ENCODE results near the gene SFXN3. TPM values are rescaled to one million over a fixed set of nuclear protein-coding genes. Genes with fewer than 3 reads are reported as not detected.

SFXN3 gene
- total and polyA plus RNA-seq, 2 donors, result 7.7 to 16.3 TPM

- H3K27me3 ChIP-seq (ENCODE audit: control insufficient read depth in 2 of 2, insufficient read depth in 1 of 2, low read length in 1 of 2), result peaks cover 59 to 80% of the 10 kb centered on the region in 2 donors
- H3K4me3 ChIP-seq (ENCODE audit: low read length in 2 of 2), result no peak overlapping the region
- H3K9me3 ChIP-seq (ENCODE audit: control insufficient read depth in 2 of 2, insufficient read depth in 1 of 2, low read length in 1 of 2), result no peaks in the 10 kb centered on the region
- H3K27ac ChIP-seq (ENCODE audit: low read depth in 1 of 2, low read length in 1 of 2), result no peak overlapping the region
- 50% methylated on average over 16 of the region's 16 CpGs for WGBS
- peaks cover 0 to 4% of the 10 kb centered on the region in 2 donors for H3K36me3 ChIP-seq (ENCODE audit: control insufficient read depth in 2 of 2, insufficient read depth in 2 of 2, low read length in 1 of 2)
- no peak for DNase-seq (ENCODE audit: low read depth in 6 of 9, low spot score in 9 of 9)
- H3K4me1 ChIP-seq (ENCODE audit: control insufficient read depth in 2 of 2, insufficient read depth in 2 of 2, low read length in 2 of 2), result peaks cover 12 to 22% of the 10 kb centered on the region in 2 donors
Measured at GRCh38 chr10:101047268-101047667, 16.2 kb downstream of the SFXN3 start.

GRCh38 chr10:101047961-101048892 lies 17.2 kb downstream of the SFXN3 start:
- H3K9me3 ChIP-seq (ENCODE audit: control insufficient read depth in 2 of 2, insufficient read depth in 1 of 2, low read length in 1 of 2), result no peaks in the 10 kb centered on the region
- 16% methylated on average over 62 of the region's 62 CpGs for WGBS
- H3K4me3 ChIP-seq (ENCODE audit: low read length in 2 of 2), result no peak overlapping the region
- no peak for DNase-seq (ENCODE audit: low read depth in 6 of 9, low spot score in 9 of 9)
- H3K27ac ChIP-seq (ENCODE audit: low read depth in 1 of 2, low read length in 1 of 2), result no peak overlapping the region
- H3K4me1 ChIP-seq (ENCODE audit: control insufficient read depth in 2 of 2, insufficient read depth in 2 of 2, low read length in 2 of 2), result peaks cover 7 to 14% of the 10 kb centered on the region in 2 donors
- H3K27me3 ChIP-seq (ENCODE audit: control insufficient read depth in 2 of 2, insufficient read depth in 1 of 2, low read length in 1 of 2), result peaks cover 57 to 75% of the 10 kb centered on the region in 2 donors
- H3K36me3 ChIP-seq (ENCODE audit: control insufficient read depth in 2 of 2, insufficient read depth in 2 of 2, low read length in 1 of 2), result peaks cover 0 to 4% of the 10 kb centered on the region in 2 donors

DNA sequence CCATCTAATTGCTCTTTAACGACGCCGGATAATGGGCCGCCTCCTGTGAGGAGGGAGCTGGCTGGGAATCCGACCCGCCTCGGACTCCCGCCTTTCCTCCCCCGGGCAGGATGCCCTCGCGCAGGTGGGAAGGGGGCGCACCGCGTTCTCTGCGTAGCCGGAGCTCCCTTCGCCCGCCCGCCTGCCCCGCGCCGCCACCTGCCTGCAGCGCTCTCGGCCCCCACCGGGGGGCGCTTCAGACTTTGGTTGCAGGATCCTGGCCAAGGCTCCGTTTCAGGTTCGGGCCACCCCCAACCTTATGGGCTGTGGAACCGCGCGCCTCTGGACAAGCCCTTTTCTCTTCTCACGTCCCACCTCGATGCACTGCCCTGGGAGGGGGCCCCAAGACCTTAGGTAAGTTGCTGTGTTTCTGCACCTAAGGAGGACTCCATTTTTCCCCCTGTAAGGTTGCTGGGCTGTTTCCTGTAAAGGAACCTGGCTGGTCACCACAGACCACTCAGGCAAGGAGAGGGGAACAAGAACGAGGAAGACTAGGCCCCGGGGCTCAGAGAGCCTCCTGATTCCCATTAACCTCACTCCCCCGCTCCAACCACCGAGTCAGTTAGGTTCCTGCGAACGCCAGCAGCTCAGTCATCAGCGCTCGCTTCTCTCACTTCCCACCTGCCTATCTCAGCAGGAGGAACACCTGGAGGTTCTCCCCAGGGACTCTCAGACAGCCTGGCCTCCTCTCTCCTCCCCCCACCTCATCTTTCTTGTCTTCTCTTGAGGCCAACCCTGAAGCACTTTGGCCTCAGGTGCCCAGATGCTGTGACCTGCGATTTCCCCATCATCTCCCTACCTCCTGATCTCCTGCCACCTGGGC lies 19.4 kb downstream of the SFXN3 start:
- 16% methylated on average over 42 of the region's 42 CpGs for WGBS
- peaks cover 43 to 54% of the 10 kb centered on the region in 2 donors for H3K27me3 ChIP-seq (ENCODE audit: control insufficient read depth in 2 of 2, insufficient read depth in 1 of 2, low read length in 1 of 2)
- no peak overlapping the region for H3K4me3 ChIP-seq (ENCODE audit: low read length in 2 of 2)
- peaks cover 4 to 10% of the 10 kb centered on the region in 2 donors for H3K4me1 ChIP-seq (ENCODE audit: control insufficient read depth in 2 of 2, insufficient read depth in 2 of 2, low read length in 2 of 2)
- no peak overlapping the region for H3K27ac ChIP-seq (ENCODE audit: low read depth in 1 of 2, low read length in 1 of 2)
- peak in 4 of 9 donors; percentile 61 to 81 (median 70) for DNase-seq (ENCODE audit: low read depth in 6 of 9, low spot score in 9 of 9)
- H3K9me3 ChIP-seq (ENCODE audit: control insufficient read depth in 2 of 2, insufficient read depth in 1 of 2, low read length in 1 of 2), result no peaks in the 10 kb centered on the region
- peaks cover 5 to 9% of the 10 kb centered on the region in 2 donors for H3K36me3 ChIP-seq (ENCODE audit: control insufficient read depth in 2 of 2, insufficient read depth in 2 of 2, low read length in 1 of 2)

DNA sequence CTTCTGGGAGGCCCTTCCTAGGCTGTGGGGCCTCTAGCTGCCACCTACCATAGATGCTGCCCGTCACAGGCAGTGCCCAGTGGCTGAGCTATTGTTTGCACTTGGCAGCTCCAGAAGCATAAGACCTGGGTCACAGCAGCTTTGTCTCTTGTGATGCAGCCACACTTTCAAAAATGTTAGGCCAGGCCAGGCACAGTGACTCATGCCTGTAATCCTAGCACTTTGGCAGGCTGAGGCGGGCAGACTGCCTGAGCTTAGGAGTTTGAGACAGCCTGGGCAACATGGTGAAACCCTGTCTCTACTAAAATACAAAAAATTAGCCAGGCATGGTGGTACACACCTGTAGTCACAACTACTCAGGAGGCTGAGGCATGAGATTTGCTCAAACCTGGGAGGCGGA lies 21.3 kb downstream of the SFXN3 start:
- H3K27me3 ChIP-seq (ENCODE audit: control insufficient read depth in 2 of 2, insufficient read depth in 1 of 2, low read length in 1 of 2), result peaks cover 33 to 36% of the 10 kb centered on the region in 2 donors
- DNase-seq (ENCODE audit: low read depth in 6 of 9, low spot score in 9 of 9), result no peak

DNA sequence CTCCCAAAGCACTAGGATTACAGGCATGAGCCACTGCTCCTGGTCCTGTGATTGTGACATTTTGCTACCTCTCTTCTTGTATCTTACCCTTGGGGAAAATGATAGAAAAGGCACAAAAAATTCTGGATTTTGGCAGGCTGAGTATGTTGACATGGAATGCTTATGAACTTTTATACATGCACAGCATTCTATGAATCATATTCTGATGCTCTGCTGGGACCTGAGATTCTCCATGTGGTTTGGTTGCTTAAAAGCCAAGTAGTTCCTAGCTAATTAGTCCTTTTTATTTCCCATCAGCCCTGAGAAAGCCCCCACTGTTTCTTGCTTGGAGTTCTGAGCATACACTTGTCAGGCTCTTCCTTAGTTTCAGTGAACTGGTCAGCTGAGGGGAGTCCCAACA lies 22.5 kb downstream of the SFXN3 start:
- Histone ChIP-seq H3K27ac (ENCODE audit: low read depth in 1 of 2, low read length in 1 of 2) (no peak overlapping the region), H3K27me3 (ENCODE audit: control insufficient read depth in 2 of 2, insufficient read depth in 1 of 2, low read length in 1 of 2) (peaks cover 21 to 24% of the 10 kb centered on the region in 2 donors), H3K36me3 (ENCODE audit: control insufficient read depth in 2 of 2, insufficient read depth in 2 of 2, low read length in 1 of 2) (peaks cover 6 to 10% of the 10 kb centered on the region in 2 donors), H3K4me1 (ENCODE audit: control insufficient read depth in 2 of 2, insufficient read depth in 2 of 2, low read length in 2 of 2) (peaks cover 4 to 10% of the 10 kb centered on the region in 2 donors), H3K4me3 (ENCODE audit: low read length in 2 of 2) (no peak overlapping the region), H3K9me3 (ENCODE audit: control insufficient read depth in 2 of 2, insufficient read depth in 1 of 2, low read length in 1 of 2) (no peaks in the 10 kb centered on the region)
- DNase-seq (ENCODE audit: low read depth in 6 of 9, low spot score in 9 of 9), result no peak

More for the DNA sequence above, 21.3 kb downstream of the SFXN3 start:
- Histone ChIP-seq H3K9me3 (ENCODE audit: control insufficient read depth in 2 of 2, insufficient read depth in 1 of 2, low read length in 1 of 2) (no peaks in the 10 kb centered on the region), H3K27ac (ENCODE audit: low read depth in 1 of 2, low read length in 1 of 2) (no peak overlapping the region), H3K4me3 (ENCODE audit: low read length in 2 of 2) (no peak overlapping the region), H3K4me1 (ENCODE audit: control insufficient read depth in 2 of 2, insufficient read depth in 2 of 2, low read length in 2 of 2) (peaks cover 4 to 10% of the 10 kb centered on the region in 2 donors), H3K36me3 (ENCODE audit: control insufficient read depth in 2 of 2, insufficient read depth in 2 of 2, low read length in 1 of 2) (peaks cover 5 to 10% of the 10 kb centered on the region in 2 donors)
- WGBS, result 97% methylated on average over 3 of the region's 3 CpGs

DNA sequence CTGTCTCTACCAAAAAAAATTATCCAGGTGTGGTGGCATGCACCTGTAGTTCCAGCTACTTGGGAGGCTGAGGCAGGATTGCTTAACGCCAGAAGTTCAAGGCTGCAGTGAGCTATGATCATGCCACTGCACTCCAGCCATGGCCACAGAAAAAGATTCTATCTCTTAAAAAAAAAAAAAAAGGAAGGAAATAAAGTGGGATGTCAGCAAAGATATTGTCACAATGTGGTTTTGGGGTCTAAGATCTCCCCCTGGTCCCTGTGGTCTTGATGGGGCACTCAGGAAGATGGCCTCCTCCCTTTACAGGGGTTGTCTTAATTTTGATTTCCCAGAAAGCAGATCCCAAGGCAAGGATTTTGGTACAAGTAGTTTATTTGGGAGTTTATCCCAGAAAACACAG lies 23.3 kb downstream of the SFXN3 start:
- Histone ChIP-seq H3K4me3 (ENCODE audit: low read length in 2 of 2) (no peak overlapping the region), H3K36me3 (ENCODE audit: control insufficient read depth in 2 of 2, insufficient read depth in 2 of 2, low read length in 1 of 2) (peaks cover 6 to 10% of the 10 kb centered on the region in 2 donors), H3K4me1 (ENCODE audit: control insufficient read depth in 2 of 2, insufficient read depth in 2 of 2, low read length in 2 of 2) (peaks cover 5 to 10% of the 10 kb centered on the region in 2 donors), H3K9me3 (ENCODE audit: control insufficient read depth in 2 of 2, insufficient read depth in 1 of 2, low read length in 1 of 2) (no peaks in the 10 kb centered on the region), H3K27ac (ENCODE audit: low read depth in 1 of 2, low read length in 1 of 2) (no peak overlapping the region), H3K27me3 (ENCODE audit: control insufficient read depth in 2 of 2, insufficient read depth in 1 of 2, low read length in 1 of 2) (peaks cover 13 to 15% of the 10 kb centered on the region in 2 donors)
- 54% methylated on average over 1 of the region's 1 CpG for WGBS
- no peak for DNase-seq (ENCODE audit: low read depth in 6 of 9, low spot score in 9 of 9)

- peaks cover 7 to 10% of the 10 kb centered on the region in 2 donors for H3K27me3 ChIP-seq (ENCODE audit: control insufficient read depth in 2 of 2, insufficient read depth in 1 of 2, low read length in 1 of 2)
- DNase-seq (ENCODE audit: low read depth in 6 of 9, low spot score in 9 of 9), result no peak
- no peak overlapping the region for H3K27ac ChIP-seq (ENCODE audit: low read depth in 1 of 2, low read length in 1 of 2)
- no peaks in the 10 kb centered on the region for H3K9me3 ChIP-seq (ENCODE audit: control insufficient read depth in 2 of 2, insufficient read depth in 1 of 2, low read length in 1 of 2)
- 79% methylated on average over 5 of the region's 5 CpGs for WGBS
- H3K4me1 ChIP-seq (ENCODE audit: control insufficient read depth in 2 of 2, insufficient read depth in 2 of 2, low read length in 2 of 2), result peaks cover 6 to 15% of the 10 kb centered on the region in 2 donors
- H3K36me3 ChIP-seq (ENCODE audit: control insufficient read depth in 2 of 2, insufficient read depth in 2 of 2, low read length in 1 of 2), result peaks cover 6 to 10% of the 10 kb centered on the region in 2 donors
- no peak overlapping the region for H3K4me3 ChIP-seq (ENCODE audit: low read length in 2 of 2)
Measured at GRCh38 chr10:101054876-101055275, 23.8 kb downstream of the SFXN3 start.

GRCh38 chr10:101055411-101055810 lies 24.4 kb downstream of the SFXN3 start:
- peaks cover 2 to 5% of the 10 kb centered on the region in 2 donors for H3K27me3 ChIP-seq (ENCODE audit: control insufficient read depth in 2 of 2, insufficient read depth in 1 of 2, low read length in 1 of 2)
- no peaks in the 10 kb centered on the region for H3K9me3 ChIP-seq (ENCODE audit: control insufficient read depth in 2 of 2, insufficient read depth in 1 of 2, low read length in 1 of 2)
- peaks cover 6 to 10% of the 10 kb centered on the region in 2 donors for H3K36me3 ChIP-seq (ENCODE audit: control insufficient read depth in 2 of 2, insufficient read depth in 2 of 2, low read length in 1 of 2)
- no peak overlapping the region for H3K27ac ChIP-seq (ENCODE audit: low read depth in 1 of 2, low read length in 1 of 2)
- no peak for DNase-seq (ENCODE audit: low read depth in 6 of 9, low spot score in 9 of 9)
- peaks cover 5 to 15% of the 10 kb centered on the region in 2 donors for H3K4me1 ChIP-seq (ENCODE audit: control insufficient read depth in 2 of 2, insufficient read depth in 2 of 2, low read length in 2 of 2)
- no peak overlapping the region for H3K4me3 ChIP-seq (ENCODE audit: low read length in 2 of 2)
- 98% methylated on average over 4 of the region's 4 CpGs for WGBS

All from thymus (tissue), 11 donors.